HG02678 (cell line): Measurements from ENCODE around the gene PSD2.

Source experiments
- ATAC-seq: cut with Tn5 transposase; IDR thresholded peaks from one replicate; pipeline ENCODE4 v1.9.1; 2021; ENCODE audit warnings: mild to moderate bottlenecking, moderate library complexity; ENCODE audit not compliant: unreplicated experiment

Gene PSD2

GRCh38 chr5:139810341-139811273, 15.0 kb downstream of the PSD2 start:
- no peak for ATAC-seq

GRCh38 chr5:139811274-139811607, 15.6 kb downstream of the PSD2 start:
- ATAC-seq = no peak

GRCh38 chr5:139812323-139812722, 16.7 kb downstream of the PSD2 start:
- no peak for ATAC-seq

GRCh38 chr5:139812836-139813805, 17.5 kb downstream of the PSD2 start:
- ATAC-seq = no peak

- no peak for ATAC-seq
These were observed 18.6 kb downstream of the PSD2 start for GRCh38 chr5:139814191-139814601.

- ATAC-seq = no peak
These were observed 19.2 kb downstream of the PSD2 start for GRCh38 chr5:139814704-139815280.

GRCh38 chr5:139816566-139816965, 21.0 kb downstream of the PSD2 start:
- ATAC-seq = no peak

GRCh38 chr5:139817362-139817761, 21.8 kb downstream of the PSD2 start:
- no peak for ATAC-seq

- ATAC-seq = no peak
These were observed 22.4 kb downstream of the PSD2 start for GRCh38 chr5:139817970-139818369.

GRCh38 chr5:139820130-139820529, 24.5 kb downstream of the PSD2 start:
- ATAC-seq = no peak

- ATAC-seq = no peak
These were observed 25.0 kb downstream of the PSD2 start for GRCh38 chr5:139820606-139821005.

GRCh38 chr5:139821806-139822552, 26.4 kb downstream of the PSD2 start:
- no peak for ATAC-seq

GRCh38 chr5:139822553-139823425, 27.2 kb downstream of the PSD2 start:
- no peak for ATAC-seq

GRCh38 chr5:139823757-139824355, 28.2 kb downstream of the PSD2 start:
- no peak for ATAC-seq

- no peak for ATAC-seq
These were observed 30.1 kb downstream of the PSD2 start for GRCh38 chr5:139825690-139826089.

- no peak for ATAC-seq
These were observed 32.7 kb downstream of the PSD2 start for GRCh38 chr5:139828207-139828895.

- ATAC-seq = no peak
These were observed 33.9 kb downstream of the PSD2 start for GRCh38 chr5:139829471-139829870.

GRCh38 chr5:139831624-139832023, 36.0 kb downstream of the PSD2 start:
- no peak for ATAC-seq

GRCh38 chr5:139833525-139833924, 37.9 kb downstream of the PSD2 start:
- no peak for ATAC-seq
